Astrocyte of the spinal cord (primary cell): ENCODE data around the gene CCL23.
"Not testable (repeated sequence)": the region's sequence is repeated elsewhere in the genome, so short reads cannot be mapped to it uniquely, and the experiment has no call there.

Experiments used
- DNase-seq: peaks from one replicate; pipeline ENCODE4 v3.0.0; 2011; ENCODE audit warnings: low read depth, low spot score
- H3K4me3 ChIP-seq: 2 replicates; pipeline ENCODE4 v1.5.1; 2011; ENCODE audit warnings: low read depth, mild to moderate bottlenecking, low read length, moderate library complexity
- in situ Hi-C: cut with HindIII; loops from 2 replicates; pipeline ENCODE4 v1.10.0; 2017; ENCODE audit warnings: low sequenced_read_pairs
- TF ChIP-seq, protein P1 (sequence below): IDR thresholded peaks from 2 replicates; pipeline ENCODE4 v1.5.1; 2012; ENCODE audit warnings: low read depth, mild to moderate bottlenecking, low read length, inconsistent platforms

CCL23 gene

GRCh38 chr17:35998756-35999155, 19.0 kb downstream of the CCL23 start:
- no peak overlapping the region for H3K4me3 ChIP-seq
- in situ Hi-C loops, result no loop called here
- TF ChIP-seq, protein P1, sequence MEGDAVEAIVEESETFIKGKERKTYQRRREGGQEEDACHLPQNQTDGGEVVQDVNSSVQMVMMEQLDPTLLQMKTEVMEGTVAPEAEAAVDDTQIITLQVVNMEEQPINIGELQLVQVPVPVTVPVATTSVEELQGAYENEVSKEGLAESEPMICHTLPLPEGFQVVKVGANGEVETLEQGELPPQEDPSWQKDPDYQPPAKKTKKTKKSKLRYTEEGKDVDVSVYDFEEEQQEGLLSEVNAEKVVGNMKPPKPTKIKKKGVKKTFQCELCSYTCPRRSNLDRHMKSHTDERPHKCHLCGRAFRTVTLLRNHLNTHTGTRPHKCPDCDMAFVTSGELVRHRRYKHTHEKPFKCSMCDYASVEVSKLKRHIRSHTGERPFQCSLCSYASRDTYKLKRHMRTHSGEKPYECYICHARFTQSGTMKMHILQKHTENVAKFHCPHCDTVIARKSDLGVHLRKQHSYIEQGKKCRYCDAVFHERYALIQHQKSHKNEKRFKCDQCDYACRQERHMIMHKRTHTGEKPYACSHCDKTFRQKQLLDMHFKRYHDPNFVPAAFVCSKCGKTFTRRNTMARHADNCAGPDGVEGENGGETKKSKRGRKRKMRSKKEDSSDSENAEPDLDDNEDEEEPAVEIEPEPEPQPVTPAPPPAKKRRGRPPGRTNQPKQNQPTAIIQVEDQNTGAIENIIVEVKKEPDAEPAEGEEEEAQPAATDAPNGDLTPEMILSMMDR, result no peak
- DNase-seq, result no peak

DNA sequence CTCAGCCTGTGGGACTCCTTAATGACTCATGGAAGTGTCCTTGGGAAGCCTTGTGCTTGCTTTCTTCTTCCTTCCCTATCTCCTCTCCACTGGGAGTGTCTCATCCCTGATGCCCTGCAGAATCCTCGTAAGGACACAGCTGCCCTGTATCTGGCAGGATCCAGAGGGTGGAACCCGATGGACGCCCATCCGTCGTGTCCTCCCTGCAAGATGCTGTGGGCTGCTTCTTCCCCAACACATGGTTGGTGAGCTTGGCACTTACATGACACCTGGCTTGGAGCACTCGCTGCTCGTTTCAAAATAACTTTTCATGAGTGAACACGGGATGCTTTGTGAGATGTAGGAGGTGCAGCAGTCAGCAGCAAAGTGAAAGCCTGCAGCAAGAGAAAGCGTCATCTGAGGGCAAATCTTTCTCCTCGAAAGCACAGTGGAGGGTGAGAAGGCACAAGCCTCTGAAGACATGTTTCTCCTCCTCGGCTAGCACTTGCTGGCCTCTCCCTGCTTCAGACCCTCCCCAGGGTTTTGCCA, 19.7 kb downstream of the CCL23 start:
- DNase-seq, result no peak
- in situ Hi-C loops, result no loop called here
- H3K4me3 ChIP-seq, result no peak overlapping the region
- TF ChIP-seq, protein P1, result no peak

GRCh38 chr17:35995346-35995745, 22.4 kb downstream of the CCL23 start:
- H3K4me3 ChIP-seq, in situ Hi-C loops, DNase-seq: not testable (repeated sequence)

- TF ChIP-seq, protein P1, result no peak
- in situ Hi-C loops, result no loop called here
- DNase-seq, result no peak
- no peak overlapping the region for H3K4me3 ChIP-seq
Observed at GRCh38 chr17:35991075-35991474, 26.7 kb downstream of the CCL23 start.

GRCh38 chr17:35988164-35988563, 29.6 kb downstream of the CCL23 start:
- TF ChIP-seq, protein P1, result no peak
- H3K4me3 ChIP-seq, result no peak overlapping the region
- in situ Hi-C loops, result no loop called here
- no peak for DNase-seq

DNA sequence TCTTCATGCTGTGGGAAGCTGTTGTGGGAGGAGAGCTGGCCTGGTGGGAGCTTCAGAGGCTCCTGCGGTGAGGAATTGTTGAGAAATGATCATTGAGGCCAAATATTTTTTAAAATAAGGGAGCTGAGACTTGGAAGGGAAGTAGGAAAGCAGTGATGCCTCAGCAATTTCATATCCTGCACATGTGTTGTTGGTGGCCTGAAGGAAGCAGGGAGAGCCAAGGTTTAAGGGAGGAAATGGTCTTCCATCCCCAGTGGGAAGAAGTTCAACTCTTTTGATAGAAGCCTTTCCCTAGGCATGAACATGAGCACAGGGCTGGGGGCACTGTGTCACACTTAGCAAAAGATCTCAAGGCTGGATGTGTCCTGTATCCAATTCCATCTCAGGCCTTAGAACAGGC, 31.1 kb downstream of the CCL23 start, which contains the start of gene CCL14:
CCL14 (minus strand) TSS at position 87 of the 400 bp plus-strand sequence; CDS start at position 7, 80 bp downstream.
- TF ChIP-seq, protein P1, result no peak
- no peak for DNase-seq
- in situ Hi-C loops, result no loop called here
- H3K4me3 ChIP-seq, result no peak within 1 kb of the TSS

DNA sequence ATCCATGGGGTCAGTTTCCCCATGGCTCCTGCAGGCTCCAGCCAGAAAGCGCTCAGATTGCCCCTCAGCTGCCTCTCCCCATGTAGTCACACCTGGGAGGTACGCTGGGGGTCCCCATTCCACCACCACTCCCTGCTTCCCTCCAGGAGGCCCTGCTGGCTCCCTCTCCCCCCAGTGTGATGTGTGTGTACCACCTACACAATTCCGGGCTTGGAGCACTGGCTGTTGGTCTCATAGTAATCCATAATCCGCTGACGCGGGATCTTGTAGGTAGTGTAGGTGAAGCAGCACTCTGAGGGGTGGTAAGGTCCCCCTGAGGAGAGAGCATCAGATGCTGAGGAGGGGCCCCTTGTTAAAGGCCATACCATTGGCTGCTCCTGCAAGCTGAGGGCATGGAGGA, 33.6 kb downstream of the CCL23 start:
- in situ Hi-C loops, result no loop called here
- TF ChIP-seq, protein P1, result no peak
- DNase-seq, result no peak
- no peak overlapping the region for H3K4me3 ChIP-seq
